LNCAP (cell line): ENCODE data around the gene NR4A3.

ENCODE experiments used
- CTCF ChIP-seq: fragments of 450-650 bp; IDR thresholded peaks from 2 replicates; pipeline ENCODE4 v1.5.1; 2017; ENCODE audit warnings: mild to moderate bottlenecking

The NR4A3 gene

GRCh38 chr9:99896119-99896518 is 74.4 kb downstream of the NR4A3 start:
- TF ChIP-seq CTCF, result no peak

- no peak for TF ChIP-seq CTCF
These were observed 81.7 kb downstream of the NR4A3 start for GRCh38 chr9:99903393-99903792.

GRCh38 chr9:99905833-99906402 is 84.2 kb downstream of the NR4A3 start:
- no peak for TF ChIP-seq CTCF

GRCh38 chr9:99906403-99907207 is 84.9 kb downstream of the NR4A3 start, which contains the start of gene STX17:
TSS of gene STX17 (plus strand) at chr9:99906654. CDS start at chr9:99915240, 8,586 bp downstream.
- TF ChIP-seq CTCF, result no peak

GRCh38 chr9:99907208-99907532 is 85.5 kb downstream of the NR4A3 start:
- TF ChIP-seq CTCF, result no peak

DNA sequence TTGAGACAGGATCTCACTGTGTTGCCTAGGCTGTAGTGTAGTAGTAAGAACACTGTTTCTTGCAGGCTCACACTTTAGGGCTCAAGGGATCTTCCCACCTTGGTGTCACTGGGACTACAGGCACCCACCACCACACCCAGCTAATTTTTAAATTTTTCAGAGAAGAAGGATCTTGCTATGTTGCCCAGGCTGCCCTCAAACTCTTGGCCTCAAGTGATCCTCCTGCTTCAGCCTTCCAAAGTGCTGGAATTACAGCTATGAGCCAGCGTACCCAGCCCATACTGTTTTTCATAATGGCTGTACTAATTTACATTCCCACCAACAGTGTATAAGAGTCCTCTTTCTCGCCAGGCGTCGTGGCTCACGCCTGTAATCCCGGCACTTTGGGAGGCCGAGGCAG is 89.9 kb downstream of the NR4A3 start:
- no peak for TF ChIP-seq CTCF
